CD8-positive, alpha-beta memory T cell (primary cell): Measurements from ENCODE around the gene ELANE. TPM values are rescaled to one million over a fixed set of nuclear protein-coding genes. Genes with fewer than 3 reads are reported as not detected.
A peak's percentile ranks its signal among the peaks of the same experiment; 100 is the strongest.

ENCODE experiments used
- CTCF ChIA-PET: fragments of 350-600 bp; sonication (Branson Sonifier 250); formaldehyde crosslinking; loops from one replicate; lab custom pipeline; 2021; ENCODE audit warnings: antibody characterized with exemption; lab: Charles Lee
- POLR2A ChIA-PET: fragments of 350-600 bp; sonication (Branson Sonifier 250); formaldehyde crosslinking; loops from one replicate; lab custom pipeline; 2021; ENCODE audit warnings: antibody characterized with exemption; lab: Charles Lee
- DNase-seq, 5 donors: peaks; one replicate each; pipeline versions ENCODE4 v3.0.0 to v3.0.0-alpha.2; 2020 to 2022; ENCODE audit warnings: mixed read lengths in 1 of 5
- H3K27ac ChIP-seq: one replicate; pipeline ENCODE4 v1.7.0; 2013; ENCODE audit warnings: low read depth, mild to moderate bottlenecking, low read length, moderate library complexity
- H3K27me3 ChIP-seq: 2 replicates; pipeline ENCODE4 v1.7.0; 2013; ENCODE audit warnings: low read length, mild to moderate bottlenecking; ENCODE audit not compliant: insufficient read depth, poor library complexity, severe bottlenecking
- H3K36me3 ChIP-seq: 2 replicates; pipeline ENCODE4 v1.7.0; 2013; ENCODE audit warnings: mild to moderate bottlenecking, low read length, moderate library complexity; ENCODE audit not compliant: insufficient read depth
- H3K4me1 ChIP-seq: 2 replicates; pipeline ENCODE4 v1.7.0; 2013; ENCODE audit warnings: mild to moderate bottlenecking, low read length, moderate library complexity; ENCODE audit not compliant: insufficient read depth
- H3K4me3 ChIP-seq: 2 replicates; pipeline ENCODE4 v1.7.0; 2013; ENCODE audit warnings: mild to moderate bottlenecking, low read length
- H3K9me3 ChIP-seq: 2 replicates; pipeline ENCODE4 v1.7.0; 2013; ENCODE audit warnings: mild to moderate bottlenecking, low read length
- H3K27ac Mint-ChIP-seq, 8 donors: one replicate each; pipeline ENCODE4 v1.8.0; 2020 to 2021; ENCODE audit warnings: mixed read lengths in 8 of 8, mild to moderate bottlenecking in 6 of 8, inconsistent platforms in 3 of 8, moderate library complexity in 3 of 8
- H3K27me3 Mint-ChIP-seq, 2 donors: one replicate each; pipeline ENCODE4 v1.8.0; 2020 to 2021; ENCODE audit warnings: mixed read lengths in 2 of 2, mild to moderate bottlenecking in 1 of 2, moderate library complexity in 1 of 2
- H3K36me3 Mint-ChIP-seq, 3 donors: one replicate each; pipeline ENCODE4 v1.8.0; 2020 to 2021; ENCODE audit warnings: mixed read lengths in 3 of 3, inconsistent platforms in 1 of 3, mild to moderate bottlenecking in 1 of 3
- H3K4me1 Mint-ChIP-seq, 3 donors: one replicate each; pipeline ENCODE4 v1.8.0; 2020 to 2021; ENCODE audit warnings: mixed read lengths in 3 of 3, inconsistent platforms in 1 of 3, mild to moderate bottlenecking in 1 of 3
- H3K4me3 Mint-ChIP-seq, 7 donors: one replicate each; pipeline ENCODE4 v1.8.0; 2020 to 2021; ENCODE audit warnings: mixed read lengths in 7 of 7, mild to moderate bottlenecking in 6 of 7, moderate library complexity in 4 of 7, inconsistent platforms in 2 of 7
- H3K9me3 Mint-ChIP-seq, 5 donors: one replicate each; pipeline ENCODE4 v1.8.0; 2020 to 2022; ENCODE audit warnings: mixed read lengths in 5 of 5, mild to moderate bottlenecking in 3 of 5, moderate library complexity in 2 of 5, inconsistent platforms in 1 of 5
- polyA plus RNA-seq: library from polyadenylated mRNA; unstranded; fragments of 300-500 nt; fragmentation: Illumina TruSeq; gene quantifications from one replicate; pipeline ENCODE4 v1.2.3, GENCODE V29; 2021
- total RNA-seq, 2 experiments: library from RNA; stranded (reverse); gene quantifications; one replicate each; pipeline ENCODE4 v1.2.3, GENCODE V29; 2021

ELANE gene
- total and polyA plus RNA-seq, 3 experiments from 2014 or later = not detected

- CTCF ChIA-PET = interaction anchor here (0.6 to 3.3 kb wide), 5 partner anchors 10 to 34 kb away, joined by 3 to 20 read pairs (median 3); partner anchors contain the start of genes KISS1R, MED16 and RNU6-9
- H3K36me3 ChIP-seq = peaks cover 3% of the 10 kb centered on the region
Measured at GRCh38 chr19:882871-883497, 30.9 kb downstream of the ELANE start.

DNA sequence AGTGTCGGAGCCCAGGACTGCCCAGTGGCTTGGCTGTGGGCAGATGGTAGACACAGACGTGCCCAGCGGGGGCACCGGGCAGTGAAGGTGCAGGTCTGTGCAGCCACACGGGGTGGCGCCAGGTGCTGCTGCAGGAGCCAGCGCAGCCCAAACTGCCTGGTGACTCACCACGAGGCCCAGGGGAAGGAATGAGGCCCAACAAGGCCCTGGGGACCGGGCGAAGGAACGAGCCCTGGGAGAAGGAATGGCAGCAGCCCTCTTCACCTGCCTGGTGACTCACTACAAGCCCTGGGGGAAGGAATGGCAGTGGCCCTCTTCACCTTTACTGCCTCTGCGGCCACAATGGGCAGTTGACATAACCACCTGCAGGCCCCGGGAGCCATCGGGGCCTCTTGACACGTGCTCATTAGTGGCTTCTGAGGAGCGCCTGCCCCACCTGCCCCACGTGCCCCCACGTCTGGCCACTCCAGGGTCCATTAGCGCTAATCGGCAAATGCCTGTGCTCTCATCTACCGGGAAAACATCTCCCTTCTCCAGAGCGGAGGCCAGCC is 31.6 kb downstream of the ELANE start:
- no peaks in the 10 kb centered on the region for H3K9me3 ChIP-seq
- DNase-seq = no peak
- Mint-ChIP-seq H3K27ac (no peak overlapping the region), H3K27me3 (peaks cover 0 to 2% of the 10 kb centered on the region in 2 donors), H3K4me3 (no peak overlapping the region), H3K4me1 (peaks cover 0 to 14% (median 6%) of the 10 kb centered on the region in 3 donors), H3K36me3 (peaks cover 0 to 55% (median 0%) of the 10 kb centered on the region in 3 donors), H3K9me3 (no peaks in the 10 kb centered on the region)
- ChIA-PET CTCF (interaction anchor here (1.9 to 3.3 kb wide), 2 partner anchors 10 to 20 kb away, joined by 7 to 20 read pairs; partner anchors contain the start of genes MED16 and RNU6-9), POLR2A (no interaction called here)
- H3K36me3 ChIP-seq = peaks cover 3% of the 10 kb centered on the region
- H3K4me1 ChIP-seq = peaks cover 4% of the 10 kb centered on the region
- no peak overlapping the region for H3K4me3 ChIP-seq
- no peak overlapping the region for H3K27ac ChIP-seq
- no peaks in the 10 kb centered on the region for H3K27me3 ChIP-seq

More at GRCh38 chr19:882871-883497, 30.9 kb downstream of the ELANE start:
- Histone ChIP-seq H3K4me1 (peaks cover 4% of the 10 kb centered on the region), H3K9me3 (no peaks in the 10 kb centered on the region), H3K27me3 (no peaks in the 10 kb centered on the region), H3K4me3 (no peak overlapping the region), H3K27ac (no peak overlapping the region)
- peaks cover 0 to 11% (median 4%) of the 10 kb centered on the region in 3 donors for H3K4me1 Mint-ChIP-seq
- POLR2A ChIA-PET = interaction anchor here (0.5 kb wide), 1 partner anchor 16 kb away, joined by 4 read pairs; no protein-coding TSS in a partner anchor
- no peaks in the 10 kb centered on the region for H3K9me3 Mint-ChIP-seq
- no peak for DNase-seq
- H3K27me3 Mint-ChIP-seq = peaks cover 0 to 2% of the 10 kb centered on the region in 2 donors
- H3K36me3 Mint-ChIP-seq = peaks cover 0 to 52% (median 0%) of the 10 kb centered on the region in 3 donors
- H3K4me3 Mint-ChIP-seq = peak overlapping the region in 1 of 7 donors; percentile 18
- peak overlapping the region in 1 of 8 donors; percentile 10 for H3K27ac Mint-ChIP-seq

DNA sequence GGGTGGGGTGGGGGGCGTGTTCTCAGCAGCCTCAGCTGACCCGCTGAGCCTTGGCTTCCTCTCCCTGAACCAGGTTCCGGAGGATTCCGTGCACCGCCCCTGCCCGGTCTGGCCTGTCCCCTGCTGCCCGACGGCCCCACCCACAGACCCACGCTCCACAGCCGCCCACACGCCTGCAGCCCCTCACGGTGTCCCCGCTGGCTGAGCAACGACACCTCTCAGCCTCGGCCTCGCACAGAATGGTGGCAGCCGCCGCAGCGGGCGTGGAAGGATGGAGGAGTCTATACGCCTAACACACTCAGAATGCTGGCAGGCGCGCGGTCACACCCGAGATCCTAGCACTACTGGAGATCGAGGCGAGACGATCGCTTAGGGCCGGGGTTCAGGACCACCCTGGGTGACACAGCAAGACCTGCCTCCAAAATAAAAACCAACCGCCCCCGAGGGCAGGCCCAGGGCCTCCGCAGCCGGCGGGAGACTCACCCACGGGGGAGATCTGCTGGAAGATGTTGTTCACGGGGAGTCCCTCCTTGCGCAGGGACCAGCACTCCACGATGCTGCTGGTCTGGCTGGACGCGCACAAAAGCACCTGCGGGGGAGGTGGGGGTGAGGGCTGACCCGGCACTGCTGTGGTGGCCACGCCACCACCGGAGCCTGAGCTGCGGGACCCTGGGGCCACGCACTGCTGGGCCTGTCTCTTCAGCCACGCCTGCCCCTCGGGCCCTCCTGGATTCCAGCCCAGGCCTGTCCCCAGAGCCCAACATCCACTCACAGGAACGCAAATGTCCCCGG is 32.5 kb downstream of the ELANE start:
- H3K36me3 ChIP-seq = peaks cover 7% of the 10 kb centered on the region
- DNase-seq = no peak
- Mint-ChIP-seq H3K36me3 (peaks cover 0 to 60% (median 0%) of the 10 kb centered on the region in 3 donors), H3K9me3 (no peaks in the 10 kb centered on the region), H3K27me3 (peaks cover 0 to 2% of the 10 kb centered on the region in 2 donors), H3K4me3 (no peak overlapping the region), H3K4me1 (peaks cover 0 to 19% (median 9%) of the 10 kb centered on the region in 3 donors), H3K27ac (no peak overlapping the region)
- no peaks in the 10 kb centered on the region for H3K27me3 ChIP-seq
- ChIA-PET CTCF (no interaction called here), POLR2A (no interaction called here)
- H3K27ac ChIP-seq = no peak overlapping the region
- peaks cover 4% of the 10 kb centered on the region for H3K4me1 ChIP-seq
- H3K9me3 ChIP-seq = no peaks in the 10 kb centered on the region
- no peak overlapping the region for H3K4me3 ChIP-seq

DNA sequence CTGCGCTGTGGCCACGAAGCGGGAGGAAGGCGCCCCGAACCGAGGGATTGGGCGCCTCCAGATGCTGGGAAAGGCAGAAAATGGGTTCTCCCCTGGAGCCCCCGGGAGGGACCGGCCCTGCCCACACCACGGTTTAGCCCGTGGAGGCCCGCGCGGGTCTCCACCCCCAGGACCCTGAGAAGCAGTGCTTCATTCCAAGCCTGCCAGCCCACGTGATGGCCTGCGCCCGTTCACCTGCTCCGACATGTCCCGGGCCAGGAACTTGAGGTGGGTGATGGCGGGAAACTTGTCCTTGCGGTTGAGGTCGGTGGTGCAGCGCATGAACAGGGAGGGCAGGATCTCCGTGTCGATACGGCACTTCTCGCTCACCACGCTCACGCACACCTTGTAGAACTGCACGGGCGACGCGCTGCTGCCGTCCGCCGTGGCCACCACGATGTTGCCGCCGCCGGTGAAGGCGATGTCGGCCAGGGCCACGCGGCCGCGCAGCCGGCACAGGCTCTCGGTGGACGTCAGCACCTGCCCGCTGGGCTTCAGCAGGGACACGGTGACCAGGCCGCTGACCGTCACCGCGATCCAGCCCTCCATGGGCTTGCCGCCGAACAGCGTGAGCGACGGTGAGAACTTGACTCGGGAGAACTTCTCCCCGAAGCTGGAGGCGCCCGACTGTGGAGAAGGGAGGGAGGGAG is 33.6 kb downstream of the ELANE start:
- Histone ChIP-seq H3K4me1 (peaks cover 4% of the 10 kb centered on the region), H3K4me3 (no peak overlapping the region), H3K9me3 (no peaks in the 10 kb centered on the region), H3K27me3 (no peaks in the 10 kb centered on the region), H3K36me3 (peaks cover 14% of the 10 kb centered on the region), H3K27ac (no peak overlapping the region)
- H3K9me3 Mint-ChIP-seq = no peaks in the 10 kb centered on the region
- DNase-seq = no peak
- peaks cover 0 to 70% (median 0%) of the 10 kb centered on the region in 3 donors for H3K36me3 Mint-ChIP-seq
- POLR2A ChIA-PET = no interaction called here
- peaks cover 0 to 28% (median 12%) of the 10 kb centered on the region in 3 donors for H3K4me1 Mint-ChIP-seq
- no peak overlapping the region for H3K4me3 Mint-ChIP-seq
- H3K27ac Mint-ChIP-seq = peak overlapping the region in 1 of 8 donors; percentile 70
- CTCF ChIA-PET = interaction anchor here (0.9 kb wide), 1 partner anchor 22 kb away, joined by 3 read pairs; no protein-coding TSS in a partner anchor
- H3K27me3 Mint-ChIP-seq = peaks cover 0 to 2% of the 10 kb centered on the region in 2 donors

GRCh38 chr19:887072-887471 is 35.0 kb downstream of the ELANE start:
- H3K27ac ChIP-seq = no peak overlapping the region
- no peak for DNase-seq
- peak overlapping the region in 3 of 8 donors; percentile 42 to 95 (median 70) for H3K27ac Mint-ChIP-seq
- H3K36me3 Mint-ChIP-seq = peaks cover 0 to 58% (median 0%) of the 10 kb centered on the region in 3 donors
- peaks cover 0 to 2% of the 10 kb centered on the region in 2 donors for H3K27me3 Mint-ChIP-seq
- no peaks in the 10 kb centered on the region for H3K9me3 Mint-ChIP-seq
- no peaks in the 10 kb centered on the region for H3K27me3 ChIP-seq
- H3K4me3 ChIP-seq = no peak overlapping the region
- H3K9me3 ChIP-seq = no peaks in the 10 kb centered on the region
- peaks cover 5 to 37% (median 14%) of the 10 kb centered on the region in 3 donors for H3K4me1 Mint-ChIP-seq
- no peak overlapping the region for H3K4me3 Mint-ChIP-seq
- peaks cover 14% of the 10 kb centered on the region for H3K36me3 ChIP-seq
- POLR2A ChIA-PET = interaction anchor here (1.2 kb wide), 1 partner anchor 12 kb away, joined by 3 read pairs; no protein-coding TSS in a partner anchor
- H3K4me1 ChIP-seq = peaks cover 6% of the 10 kb centered on the region
- CTCF ChIA-PET = no interaction called here

DNA sequence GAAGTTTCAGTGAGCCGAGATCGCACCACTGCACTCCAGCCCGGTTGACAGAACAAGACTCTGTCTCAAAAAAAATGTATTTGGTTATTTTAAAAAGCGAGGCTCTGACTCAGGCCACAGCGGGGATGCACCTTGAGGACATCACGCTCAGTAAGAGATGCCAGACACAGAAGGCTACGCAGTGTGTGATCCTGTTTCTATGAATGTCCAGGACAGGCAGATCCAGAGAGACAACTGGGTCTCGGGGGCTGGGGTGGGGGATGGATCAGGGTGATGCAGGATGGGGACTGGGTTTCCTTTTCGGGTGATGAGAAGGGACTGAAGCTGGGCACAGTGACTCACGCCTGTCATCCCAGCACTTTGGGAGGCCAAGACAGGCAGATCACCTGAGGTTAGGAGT is 35.5 kb downstream of the ELANE start:
- H3K36me3 ChIP-seq = peaks cover 14% of the 10 kb centered on the region
- Mint-ChIP-seq H3K4me3 (peak overlapping the region in 2 of 7 donors; percentile 6 to 16), H3K9me3 (no peaks in the 10 kb centered on the region), H3K27me3 (peaks cover 0 to 2% of the 10 kb centered on the region in 2 donors), H3K4me1 (peaks cover 5 to 40% (median 14%) of the 10 kb centered on the region in 3 donors), H3K36me3 (peaks cover 0 to 53% (median 0%) of the 10 kb centered on the region in 3 donors), H3K27ac (peak overlapping the region in 3 of 8 donors; percentile 42 to 95 (median 94))
- H3K4me1 ChIP-seq = peaks cover 9% of the 10 kb centered on the region
- no peaks in the 10 kb centered on the region for H3K27me3 ChIP-seq
- H3K4me3 ChIP-seq = no peak overlapping the region
- H3K27ac ChIP-seq = no peak overlapping the region
- no peaks in the 10 kb centered on the region for H3K9me3 ChIP-seq
- POLR2A ChIA-PET = interaction anchor here (1.2 to 2.2 kb wide), 3 partner anchors 13 to 22 kb away, joined by 3 to 10 read pairs (median 5); no protein-coding TSS in a partner anchor
- no peak for DNase-seq
- CTCF ChIA-PET = interaction anchor here (1.0 to 1.1 kb wide), 2 partner anchors 9 to 23 kb away, joined by 3 read pairs; no protein-coding TSS in a partner anchor
